Left lung (tissue), 10 donors: ENCODE results near the gene NFASC. TPM values are rescaled to one million over a fixed set of nuclear protein-coding genes. Genes with fewer than 3 reads are reported as not detected.
A peak's percentile ranks its signal among the peaks of the same experiment; 100 is the strongest.

Experiments
- ATAC-seq: fragments of 200-7000 bp; cut with Tn5 transposase; one replicate; pipeline ENCODE4 v1.9.1; 2020; ENCODE audit warnings: moderate library complexity
- DNase-seq, 4 donors: peaks; one replicate each; pipeline ENCODE4 v3.0.0-alpha.2; 2013 to 2020
- H3K27ac ChIP-seq, 2 donors: fragments of 200-600 bp; sonication (generic) in 1 of 2; one replicate each; pipeline versions ENCODE4 v1.5.0 to v1.8.0; 2020 to 2021
- H3K27me3 ChIP-seq, 2 donors: fragments of 200-600 bp; sonication (generic) in 1 of 2; one replicate each; pipeline versions ENCODE4 v1.5.0 to v1.8.0; 2020 to 2021
- H3K36me3 ChIP-seq, 2 donors: fragments of 200-600 bp; sonication (generic) in 1 of 2; one replicate each; pipeline versions ENCODE4 v1.5.0 to v1.8.0; 2020 to 2021
- H3K4me1 ChIP-seq, 2 donors: fragments of 200-600 bp; one replicate each; pipeline ENCODE4 v1.8.0; 2021
- H3K4me3 ChIP-seq, 2 donors: fragments of 200-600 bp; sonication (generic) in 1 of 2; one replicate each; pipeline versions ENCODE4 v1.5.0 to v1.8.0; 2020 to 2021; ENCODE audit warnings: mild to moderate bottlenecking in 1 of 2
- H3K9me3 ChIP-seq, 2 donors: fragments of 200-600 bp; sonication (generic) in 1 of 2; one replicate each; pipeline versions ENCODE4 v1.5.0 to v1.8.0; 2020 to 2021
- CTCF ChIP-seq, 2 donors: fragments of 200-600 bp; sonication (generic) in 1 of 2; IDR thresholded peaks; one replicate each; pipeline versions ENCODE4 v1.5.0 to v1.8.0; 2021; ENCODE audit warnings: antibody characterized with exemption in 2 of 2
- intact Hi-C, 2 donors: fragments of 100-400 bp; cut with DNase I; formaldehyde crosslinking; loops; one replicate each; pipeline versions ENCODE4 v1.11.2 to v1.14.2; 2022
- polyA plus RNA-seq, 6 donors: library from polyadenylated mRNA; unstranded; fragments of 120-200 nt; gene quantifications; one replicate each; pipeline ENCODE4 v1.2.1, GENCODE V29; 2013; ENCODE audit not compliant: insufficient read length in 6 of 6
- total RNA-seq, 2 donors: library from RNA; stranded (reverse); fragmentation: NEBNext Ultra II Directional; extraction: Animal tissue kit (Norgen Biotek cat#: 25700); gene quantifications; one replicate each; pipeline ENCODE4 v1.2.1, GENCODE V29; 2021
- donor health status: DM: no; HTN: yes; CAD: no.
- donor health status: DM: no; HTN: no; CAD: no.

NFASC gene
- total and polyA plus RNA-seq, 8 donors, result 1.2 to 11.5 (median 2.0) TPM

- intact Hi-C loops, result no loop called here
- no peak overlapping the region for H3K4me3 ChIP-seq
- H3K4me1 ChIP-seq, result no peaks in the 10 kb centered on the region
- H3K36me3 ChIP-seq, result no peaks in the 10 kb centered on the region
- ATAC-seq, result no peak
- no peak overlapping the region for H3K27ac ChIP-seq
- no peak for TF ChIP-seq CTCF (IDR thresholded peaks at IDR 0.05)
- H3K9me3 ChIP-seq, result no peaks in the 10 kb centered on the region
- peaks cover 0 to 18% of the 10 kb centered on the region in 2 donors for H3K27me3 ChIP-seq
- no peak for DNase-seq
These were observed 183.4 kb downstream of the NFASC start for GRCh38 chr1:205054013-205054412.

GRCh38 chr1:205056188-205056611 lies 185.5 kb downstream of the NFASC start:
- no peaks in the 10 kb centered on the region for H3K36me3 ChIP-seq
- H3K4me3 ChIP-seq, result no peak overlapping the region
- H3K27me3 ChIP-seq, result peaks cover 0 to 18% of the 10 kb centered on the region in 2 donors
- H3K27ac ChIP-seq, result no peak overlapping the region
- intact Hi-C loops, result no loop called here
- DNase-seq (peak in 1 of 4 donors; percentile 63), ATAC-seq (no peak)
- TF ChIP-seq CTCF (IDR thresholded peaks at IDR 0.05), result no peak
- H3K9me3 ChIP-seq, result no peaks in the 10 kb centered on the region
- no peaks in the 10 kb centered on the region for H3K4me1 ChIP-seq

GRCh38 chr1:205056956-205057568 lies 186.4 kb downstream of the NFASC start:
- TF ChIP-seq CTCF (IDR thresholded peaks at IDR 0.05), result no peak
- Histone ChIP-seq H3K27ac (no peak overlapping the region), H3K9me3 (no peaks in the 10 kb centered on the region), H3K36me3 (no peaks in the 10 kb centered on the region), H3K4me3 (no peak overlapping the region), H3K27me3 (peaks cover 0 to 18% of the 10 kb centered on the region in 2 donors), H3K4me1 (no peaks in the 10 kb centered on the region)
- DNase-seq, result peak in 1 of 4 donors; percentile 43
- no peak for ATAC-seq
- intact Hi-C loops, result no loop called here

DNA sequence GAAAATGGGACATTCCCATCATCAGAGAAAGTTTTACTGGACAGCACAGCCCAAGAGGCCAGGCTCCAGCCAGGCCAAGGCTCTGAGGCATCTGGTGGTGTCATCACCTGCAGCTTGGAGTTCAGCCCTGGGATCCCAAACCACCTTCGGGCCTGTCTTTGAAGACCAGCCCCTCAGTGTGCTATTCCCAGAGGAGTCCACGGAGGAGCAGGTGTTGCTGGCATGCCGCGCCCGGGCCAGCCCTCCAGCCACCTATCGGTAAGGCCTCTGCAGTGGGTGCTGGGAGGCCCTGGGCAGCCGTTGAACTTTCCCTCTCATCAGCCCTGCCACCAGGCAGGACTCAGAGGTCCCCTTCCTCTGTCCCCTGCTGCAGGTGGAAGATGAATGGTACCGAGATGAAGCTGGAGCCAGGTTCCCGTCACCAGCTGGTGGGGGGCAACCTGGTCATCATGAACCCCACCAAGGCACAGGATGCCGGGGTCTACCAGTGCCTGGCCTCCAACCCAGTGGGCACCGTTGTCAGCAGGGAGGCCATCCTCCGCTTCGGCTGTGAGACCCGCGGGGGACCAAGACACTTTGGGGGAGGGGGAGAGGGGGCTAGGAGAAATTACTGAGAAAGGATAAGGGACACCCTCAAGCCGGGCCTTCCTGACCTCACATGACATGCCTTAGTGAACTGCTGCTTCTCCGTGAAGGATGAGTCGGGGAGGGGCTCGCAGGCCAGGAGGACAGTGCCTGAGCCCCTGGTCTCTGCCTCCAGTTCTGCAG lies 187.3 kb downstream of the NFASC start:
- no peak for TF ChIP-seq CTCF (IDR thresholded peaks at IDR 0.05)
- Histone ChIP-seq H3K27me3 (peaks cover 0 to 9% of the 10 kb centered on the region in 2 donors), H3K27ac (no peak overlapping the region), H3K36me3 (no peaks in the 10 kb centered on the region), H3K4me3 (no peak overlapping the region), H3K9me3 (no peaks in the 10 kb centered on the region), H3K4me1 (no peaks in the 10 kb centered on the region)
- intact Hi-C loops, result no loop called here
- ATAC-seq, result no peak
- DNase-seq, result peak in 1 of 4 donors; percentile 63

DNA sequence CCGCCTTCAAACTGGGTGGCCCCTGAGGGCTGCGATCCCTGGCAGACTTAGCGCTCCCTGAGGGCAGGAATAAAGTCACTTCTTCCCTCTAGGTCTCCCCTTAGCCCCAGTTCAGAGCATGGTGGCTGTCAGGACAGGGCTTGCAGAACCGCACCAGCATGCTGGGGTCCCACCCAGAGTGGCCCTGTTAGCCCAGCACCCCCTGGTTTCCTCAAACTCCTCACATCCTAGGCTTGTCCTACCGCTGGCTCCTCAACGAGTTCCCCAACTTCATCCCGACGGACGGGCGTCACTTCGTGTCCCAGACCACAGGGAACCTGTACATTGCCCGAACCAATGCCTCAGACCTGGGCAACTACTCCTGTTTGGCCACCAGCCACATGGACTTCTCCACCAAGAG lies 188.2 kb downstream of the NFASC start:
- intact Hi-C loops, result no loop called here
- no peaks in the 10 kb centered on the region for H3K9me3 ChIP-seq
- DNase-seq (no peak), ATAC-seq (no peak)
- TF ChIP-seq CTCF (IDR thresholded peaks at IDR 0.05), result no peak
- H3K36me3 ChIP-seq, result no peaks in the 10 kb centered on the region
- H3K27me3 ChIP-seq, result peaks cover 0 to 7% of the 10 kb centered on the region in 2 donors
- H3K4me1 ChIP-seq, result no peaks in the 10 kb centered on the region
- no peak overlapping the region for H3K4me3 ChIP-seq
- no peak overlapping the region for H3K27ac ChIP-seq
